B cell (primary cell): Measurements from ENCODE around the gene MFSD12. TPM values are rescaled to one million over a fixed set of nuclear protein-coding genes. Genes with fewer than 3 reads are reported as not detected.

Experiments used
- ATAC-seq: fragments of 200-7000 bp; cut with Tn5 transposase; one replicate; pipeline ENCODE4 v1.10.0; 2021; ENCODE audit warnings: low read depth, mild to moderate bottlenecking, moderate number of reproducible peaks, moderate library complexity
- CTCF ChIA-PET: fragments of 350-600 bp; sonication (Branson Sonifier 250); formaldehyde crosslinking; loops from one replicate; lab custom pipeline; 2021; ENCODE audit warnings: antibody characterized with exemption, inconsistent platforms; lab: Charles Lee
- POLR2A ChIA-PET: fragments of 350-600 bp; sonication (Branson Sonifier 250); formaldehyde crosslinking; loops from one replicate; lab custom pipeline; 2021; ENCODE audit warnings: antibody characterized with exemption; lab: Charles Lee
- DNase-seq: peaks from one replicate; pipeline ENCODE4 v3.0.0; 2013
- H2AFZ ChIP-seq: 2 replicates; pipeline ENCODE4 v1.6.1; 2012; ENCODE audit warnings: mild to moderate bottlenecking, low read depth, low read length; ENCODE audit not compliant: insufficient read depth, poor library complexity, severe bottlenecking
- H3K27ac ChIP-seq, 2 donors: 1 replicate in 1 of 2; 2 replicates in 1 of 2; pipeline ENCODE4 v1.5.1; 2012 to 2013; ENCODE audit warnings: low read length in 2 of 2, mild to moderate bottlenecking in 2 of 2, moderate library complexity in 1 of 2
- H3K27me3 ChIP-seq, 4 experiments: fragments of 200-600 bp in 1 of 4; sonication (generic) in 1 of 4; replicated peaks in 1 of 4; 1 replicate in 2 of 4; 2 replicates in 2 of 4; pipeline versions ENCODE4 v1.6.1 to v1.7.0; 2013 to 2016; ENCODE audit warnings: low read length in 3 of 4, mild to moderate bottlenecking in 2 of 4, mixed read lengths in 1 of 4, moderate library complexity in 1 of 4; ENCODE audit not compliant: insufficient read depth in 4 of 4, control insufficient read depth in 3 of 4; ENCODE audit errors: control extremely low read depth in 1 of 4
- H3K36me3 ChIP-seq, 2 experiments: replicated peaks in 1 of 2; 1 replicate in 1 of 2; 2 replicates in 1 of 2; pipeline versions ENCODE4 v1.6.1 to v1.7.1; 2013; ENCODE audit warnings: low read length in 1 of 2; ENCODE audit not compliant: insufficient read depth in 2 of 2, control insufficient read depth in 1 of 2; ENCODE audit errors: control extremely low read depth in 1 of 2, extremely low read depth in 1 of 2
- H3K4me1 ChIP-seq, 2 donors: fragments of 200-600 bp in 1 of 2; sonication (generic) in 1 of 2; 1 replicate in 1 of 2; 2 replicates in 1 of 2; pipeline versions ENCODE4 v1.5.1 to v1.6.1; 2013 to 2017; ENCODE audit warnings: low read length in 2 of 2; ENCODE audit not compliant: control insufficient read depth in 2 of 2, insufficient read depth in 2 of 2
- H3K4me2 ChIP-seq: replicated peaks from 2 replicates; pipeline ENCODE3; 2012; ENCODE audit warnings: mild to moderate bottlenecking, low read depth, low read length; ENCODE audit not compliant: poor library complexity, severe bottlenecking
- H3K4me3 ChIP-seq, 5 experiments: fragments of 200-600 bp in 1 of 5; sonication (generic) in 1 of 5; 1 replicate in 3 of 5; 2 replicates in 2 of 5; pipeline versions ENCODE4 v1.5.1 to v1.7.0; 2011 to 2016; ENCODE audit warnings: low read length in 4 of 5, mild to moderate bottlenecking in 4 of 5, low read depth in 2 of 5, control low read depth in 1 of 5, moderate library complexity in 1 of 5; ENCODE audit not compliant: insufficient read depth in 1 of 5; ENCODE audit errors: control extremely low read depth in 1 of 5, extremely low read depth in 1 of 5
- H3K79me2 ChIP-seq: fragments of 200-600 bp; sonication (generic); one replicate; pipeline ENCODE4 v1.6.0; 2016; ENCODE audit warnings: low read length; ENCODE audit not compliant: control insufficient read depth, insufficient read depth
- H3K9ac ChIP-seq: fragments of 200-600 bp; sonication (generic); 2 replicates; pipeline ENCODE4 v1.6.1; 2017; ENCODE audit warnings: mild to moderate bottlenecking, low read length, moderate library complexity
- H3K9me3 ChIP-seq, 3 donors: one replicate each; pipeline versions ENCODE4 v1.6.1 to v1.7.1; 2013; ENCODE audit warnings: low read length in 2 of 3; ENCODE audit not compliant: control insufficient read depth in 2 of 3, insufficient read depth in 1 of 3; ENCODE audit errors: control extremely low read depth in 1 of 3
- H4K20me1 ChIP-seq: 2 replicates; pipeline ENCODE4 v1.6.0; 2012; ENCODE audit warnings: mild to moderate bottlenecking, low read length; ENCODE audit not compliant: insufficient read depth, control insufficient read depth, poor library complexity, severe bottlenecking
- H3K27ac Mint-ChIP-seq: one replicate; pipeline ENCODE4 v1.8.0; 2021; ENCODE audit warnings: mixed read lengths
- H3K27me3 Mint-ChIP-seq: one replicate; pipeline ENCODE4 v1.8.0; 2021; ENCODE audit warnings: mixed read lengths
- H3K4me1 Mint-ChIP-seq: one replicate; pipeline ENCODE4 v1.8.0; 2021; ENCODE audit warnings: mixed read lengths
- H3K4me3 Mint-ChIP-seq: one replicate; pipeline ENCODE4 v1.8.0; 2021; ENCODE audit warnings: mixed read lengths
- H3K9me3 Mint-ChIP-seq: one replicate; pipeline ENCODE4 v1.8.0; 2022; ENCODE audit warnings: mixed read lengths; ENCODE audit not compliant: insufficient read depth
- CTCF ChIP-seq: fragments of 200-600 bp; IDR thresholded peaks from one replicate; pipeline ENCODE4 v1.8.0; 2022; ENCODE audit warnings: antibody characterized with exemption, mild to moderate bottlenecking
- EZH2 ChIP-seq: IDR thresholded peaks from 2 replicates; pipeline ENCODE4 v1.6.1; 2012; ENCODE audit warnings: borderline replicate concordance, low read depth, mild to moderate bottlenecking, moderate library complexity, low read length; ENCODE audit not compliant: insufficient read depth, poor library complexity, severe bottlenecking
- WGBS: methylation state at CpG from one replicate; pipeline ENCODE4 v1.1.5; 2013; ENCODE audit warnings: missing lambda C conversion rate; ENCODE audit not compliant: insufficient coverage; 5-methylcytosine and 5-hydroxymethylcytosine counted together
- intact Hi-C: fragments of 100-400 bp; cut with micrococcal nuclease; formaldehyde crosslinking; loops from one replicate; pipeline ENCODE4 v1.10.0; 2022
- polyA plus RNA-seq: library from polyadenylated mRNA; depleted of rRNA; stranded (reverse); fragments of >200 nt; gene quantifications from 2 replicates; pipeline ENCODE4 v1.2.3, GENCODE V29; 2012
- total RNA-seq, 2 donors: library from RNA; stranded (reverse); fragments of 120-200 nt in 1 of 2; gene quantifications; 1 replicate in 1 of 2; 2 replicates in 1 of 2; pipeline versions ENCODE4 v1.2.3 to v1.2.4, GENCODE V29; 2013 to 2022

Gene MFSD12
- total and polyA plus RNA-seq, 2 donors (not counting 1 experiment from before 2014, with no cell fraction given): 100 to 154 TPM

GRCh38 chr19:3606174-3606689 is 48.8 kb upstream of the MFSD12 start:
- no peaks in the 10 kb centered on the region for H3K9me3 Mint-ChIP-seq
- TF ChIP-seq CTCF (no peak), EZH2 (no peak)
- Histone ChIP-seq H3K79me2 (peaks cover 7% of the 10 kb centered on the region), H3K4me2 (peak overlapping the region; percentile 97), H2AFZ (peak overlapping the region; percentile 84), H3K27ac (peak overlapping the region in 1 of 2 donors; percentile 55), H3K9ac (peak overlapping the region; percentile 74), H3K36me3 (peaks cover 0 to 6% of the 10 kb centered on the region in 2 experiments), H3K27me3 (peaks cover 0 to 4% (median 0%) of the 10 kb centered on the region in 4 experiments), H4K20me1 (no peaks in the 10 kb centered on the region), H3K9me3 (peaks cover 0 to 25% (median 0%) of the 10 kb centered on the region in 3 donors), H3K4me3 (peak overlapping the region; percentile 49 to 71 (median 65)), H3K4me1 (peaks cover 36 to 49% of the 10 kb centered on the region in 2 donors)
- WGBS: under 1% methylated on average over 34 of the region's 35 CpGs
- H3K27me3 Mint-ChIP-seq: no peaks in the 10 kb centered on the region
- intact Hi-C loops: loop anchor here (5.0 kb wide), 1 partner anchor 49 kb away; the partner anchor contains the start of gene MFSD12
- ChIA-PET POLR2A (no interaction called here), CTCF (interaction anchor here (0.6 kb wide), 1 partner anchor 96 kb away, joined by 4 read pairs; no protein-coding TSS in a partner anchor)
- ATAC-seq (peak; percentile 34), DNase-seq (peak; percentile 47)
- H3K4me3 Mint-ChIP-seq: no peak overlapping the region
- peaks cover 21% of the 10 kb centered on the region for H3K4me1 Mint-ChIP-seq
- no peak overlapping the region for H3K27ac Mint-ChIP-seq

- H2AFZ ChIP-seq: peak overlapping the region; percentile 84
- H3K4me2 ChIP-seq: peak overlapping the region; percentile 97
- peaks cover 7% of the 10 kb centered on the region for H3K79me2 ChIP-seq
- H3K27ac ChIP-seq: peak overlapping the region in 1 of 2 donors; percentile 55
- H3K27me3 ChIP-seq: peaks cover 0 to 4% (median 0%) of the 10 kb centered on the region in 4 experiments
- intact Hi-C loops: loop anchor here (5.0 kb wide), 1 partner anchor 48 kb away; the partner anchor contains the start of gene MFSD12
- ChIA-PET POLR2A (no interaction called here), CTCF (no interaction called here)
- H3K27ac Mint-ChIP-seq: no peak overlapping the region
- no peaks in the 10 kb centered on the region for H3K27me3 Mint-ChIP-seq
- H3K4me1 Mint-ChIP-seq: peaks cover 21% of the 10 kb centered on the region
- H3K36me3 ChIP-seq: peaks cover 0 to under 1% of the 10 kb centered on the region in 2 experiments
- H3K9me3 ChIP-seq: peaks cover 0 to 25% (median 0%) of the 10 kb centered on the region in 3 donors
- H3K4me3 Mint-ChIP-seq: no peak overlapping the region
- H3K4me3 ChIP-seq: peak overlapping the region; percentile 49 to 71 (median 65)
- DNase-seq (peak; percentile 32), ATAC-seq (no peak)
- H3K9me3 Mint-ChIP-seq: no peaks in the 10 kb centered on the region
- no peak for TF ChIP-seq EZH2
- TF ChIP-seq CTCF: no peak
- peak overlapping the region; percentile 74 for H3K9ac ChIP-seq
- no peaks in the 10 kb centered on the region for H4K20me1 ChIP-seq
- WGBS: 32% methylated on average over 5 of the region's 5 CpGs
- H3K4me1 ChIP-seq: peaks cover 36 to 49% of the 10 kb centered on the region in 2 donors
Observed at GRCh38 chr19:3605770-3606169, 48.4 kb upstream of the MFSD12 start.
